H1 (cell line): ENCODE data around the gene KHDC4. TPM values are rescaled to one million over a fixed set of nuclear protein-coding genes. Genes with fewer than 3 reads are reported as not detected.
A peak's percentile ranks its signal among the peaks of the same experiment; 100 is the strongest.

Experiments used
- CBX5 ChIP-seq: fragments of 300-800, 300-1000 bp; sonication (generic); IDR thresholded peaks from 2 replicates; pipeline ENCODE4 v1.7.1; 2016; ENCODE audit warnings: antibody characterized with exemption, low read length, low read depth
- CHD7 ChIP-seq: fragments of 300-600 bp; sonication (generic); IDR thresholded peaks from 2 replicates; pipeline ENCODE4 v1.7.1; 2012; ENCODE audit warnings: low read length, moderate library complexity, mild to moderate bottlenecking, inconsistent platforms; ENCODE audit not compliant: insufficient replicate concordance
- GABPA ChIP-seq: IDR thresholded peaks from 2 replicates; pipeline ENCODE4 v1.6.1; 2011; ENCODE audit warnings: mild to moderate bottlenecking, low read length, moderate library complexity, borderline replicate concordance; ENCODE audit not compliant: insufficient read depth
- JUN ChIP-seq: IDR thresholded peaks from 2 replicates; pipeline ENCODE4 v1.6.1; 2011; ENCODE audit warnings: low read depth, mild to moderate bottlenecking, improper control_type of control experiment, low read length
- KDM4A ChIP-seq: IDR thresholded peaks from one replicate; pipeline ENCODE4 v1.7.1; 2012; ENCODE audit warnings: low read depth, mild to moderate bottlenecking, moderate library complexity, low read length, inconsistent platforms; ENCODE audit not compliant: severe bottlenecking
- KDM5A ChIP-seq: fragments of 200-600 bp; IDR thresholded peaks from 2 replicates; pipeline ENCODE4 v1.7.1; 2012; ENCODE audit warnings: mild to moderate bottlenecking, low read length, inconsistent platforms, mixed read lengths
- PHF8 ChIP-seq: fragments of 200-600 bp; sonication (generic); conservative IDR thresholded peaks from 2 replicates; pipeline ENCODE4 v1.7.1; 2012; ENCODE audit warnings: low read depth, mild to moderate bottlenecking, inconsistent platforms, low read length, moderate library complexity
- RAD21 ChIP-seq, 2 experiments: IDR thresholded peaks in 1 of 2; conservative IDR thresholded peaks in 1 of 2; 2 replicates each; pipeline ENCODE4 v1.6.1; 2011; ENCODE audit warnings: low read depth in 2 of 2, low read length in 2 of 2, improper control_type of control experiment in 1 of 2, inconsistent platforms in 1 of 2, mild to moderate bottlenecking in 1 of 2, moderate library complexity in 1 of 2
- SRF ChIP-seq: IDR thresholded peaks from 2 replicates; pipeline ENCODE4 v1.6.1; 2011; ENCODE audit warnings: mild to moderate bottlenecking, low read depth, low read length, moderate library complexity
- polyA plus RNA-seq, 7 experiments: library from polyadenylated mRNA; depleted of rRNA in 3 of 7; stranded (reverse) in 5 of 7; unstranded in 2 of 7; fragments of >200 nt in 5 of 7; fragments of 200-250 nt in 2 of 7; gene quantifications; 1 replicate in 5 of 7; 2 replicates in 1 of 7; 4 replicates in 1 of 7; pipeline versions ENCODE4 v1.2.1 to v1.2.3, GENCODE V29; 2011 to 2013; ENCODE audit warnings: missing spikeins in 2 of 7, mixed read lengths in 2 of 7
- total RNA-seq: library from RNA; stranded (reverse); fragmentation: NEBNext Ultra II Directional; extraction: Animal tissue kit (Norgen Biotek cat#: 25700); gene quantifications from 2 replicates; pipeline ENCODE4 v1.2.1, GENCODE V29; 2021

The KHDC4 gene
- total and polyA plus RNA-seq, 2 of the 8 experiments (the other 6 are each of a cell fraction or from before 2014, with no cell fraction given): 56.6 to 81.1 TPM

GRCh38 chr1:155934097-155934935 lies at the start of gene KHDC4 (continued):
- TF ChIP-seq CBX5: no peak
- TF ChIP-seq GABPA: peak; percentile 92
- no peak for TF ChIP-seq CHD7
- TF ChIP-seq SRF: no peak
- peak in 1 of 2 experiments; percentile 10; a peak in 2 of 4 replicates for TF ChIP-seq RAD21 (IDR thresholded peaks at IDR 0.05 in 1 of 2, conservative IDR thresholded peaks at IDR 0.05 in 1 of 2; ENCODE audit: low read depth in 2 of 2, low read length in 2 of 2)
- 0 out of 2 replicates have a peak, but pooled peaks have one; percentile 65 for TF ChIP-seq KDM5A
- no peak for TF ChIP-seq JUN
- TF ChIP-seq PHF8: peak; percentile 97
- no peak for TF ChIP-seq KDM4A
